CD14-positive monocyte (primary cell): ENCODE measurements around the gene TERT. TPM values are rescaled to one million over a fixed set of nuclear protein-coding genes. Genes with fewer than 3 reads are reported as not detected.

ENCODE experiments used
- DNase-seq, 3 donors: peaks; one replicate each; pipeline ENCODE4 v3.0.0-alpha.2; 2011 to 2022
- H2AFZ ChIP-seq: 2 replicates; pipeline ENCODE4 v1.6.0; 2012; ENCODE audit warnings: mild to moderate bottlenecking, low read depth, low read length, inconsistent platforms; ENCODE audit not compliant: insufficient read depth, poor library complexity, severe bottlenecking
- H3K27ac ChIP-seq, 2 donors: 1 replicate in 1 of 2; 2 replicates in 1 of 2; pipeline ENCODE4 v1.5.1; 2012 to 2013; ENCODE audit warnings: low read length in 2 of 2, control low read depth in 1 of 2, inconsistent platforms in 1 of 2, low read depth in 1 of 2, mild to moderate bottlenecking in 1 of 2
- H3K27me3 ChIP-seq, 2 donors: one replicate each; pipeline versions ENCODE4 v1.6.0 to v1.6.1; 2011 to 2013; ENCODE audit warnings: low read length in 2 of 2; ENCODE audit not compliant: control insufficient read depth in 2 of 2, insufficient read depth in 2 of 2
- H3K36me3 ChIP-seq, 2 donors: replicated peaks in 1 of 2; 1 replicate in 1 of 2; 2 replicates in 1 of 2; pipeline versions ENCODE4 v1.5.1 to v1.6.1; 2012 to 2013; ENCODE audit warnings: low read length in 2 of 2, control low read depth in 1 of 2, inconsistent platforms in 1 of 2, mild to moderate bottlenecking in 1 of 2; ENCODE audit not compliant: insufficient read depth in 2 of 2, control insufficient read depth in 1 of 2
- H3K4me1 ChIP-seq, 2 donors: 1 replicate in 1 of 2; 2 replicates in 1 of 2; pipeline versions ENCODE4 v1.5.1 to v1.6.1; 2012 to 2013; ENCODE audit warnings: low read length in 2 of 2, control low read depth in 1 of 2, inconsistent platforms in 1 of 2, mild to moderate bottlenecking in 1 of 2, moderate library complexity in 1 of 2; ENCODE audit not compliant: insufficient read depth in 2 of 2, control insufficient read depth in 1 of 2
- H3K4me2 ChIP-seq: replicated peaks from 2 replicates; pipeline ENCODE3; 2012; ENCODE audit warnings: low read length, moderate library complexity, mild to moderate bottlenecking; ENCODE audit not compliant: poor library complexity, severe bottlenecking; ENCODE audit errors: extremely low read depth
- H3K4me3 ChIP-seq, 3 experiments: fragments of 200-600 bp in 1 of 3; sonication (generic) in 1 of 3; replicated peaks in 1 of 3; 1 replicate in 2 of 3; 2 replicates in 1 of 3; pipeline ENCODE4 v1.5.1; 2011 to 2013; ENCODE audit warnings: low read length in 3 of 3, mild to moderate bottlenecking in 3 of 3, control low read depth in 2 of 3, low read depth in 2 of 3, inconsistent platforms in 1 of 3, moderate library complexity in 1 of 3
- H3K79me2 ChIP-seq: 2 replicates; pipeline ENCODE4 v1.6.0; 2012; ENCODE audit warnings: mild to moderate bottlenecking, control low read depth, inconsistent platforms, low read length, moderate library complexity; ENCODE audit not compliant: insufficient read depth
- H3K9ac ChIP-seq: 2 replicates; pipeline ENCODE4 v1.6.0; 2017; ENCODE audit warnings: low read length, mild to moderate bottlenecking; ENCODE audit not compliant: insufficient read depth, poor library complexity, severe bottlenecking
- H3K9me3 ChIP-seq, 2 donors: replicated peaks in 1 of 2; 1 replicate in 1 of 2; 2 replicates in 1 of 2; pipeline versions ENCODE4 v1.5.1 to v1.6.1; 2012 to 2013; ENCODE audit warnings: low read length in 2 of 2, control low read depth in 1 of 2; ENCODE audit not compliant: control insufficient read depth in 1 of 2, insufficient read depth in 1 of 2
- H4K20me1 ChIP-seq: 2 replicates; pipeline ENCODE4 v1.6.0; 2012; ENCODE audit warnings: mild to moderate bottlenecking, low read length, control low read depth, moderate library complexity; ENCODE audit not compliant: insufficient read depth
- H3K27ac Mint-ChIP-seq, 7 donors: one replicate each; pipeline ENCODE4 v1.8.0; 2020; ENCODE audit warnings: mild to moderate bottlenecking in 7 of 7, mixed read lengths in 7 of 7, moderate library complexity in 6 of 7, inconsistent platforms in 2 of 7
- H3K27me3 Mint-ChIP-seq, 3 donors: one replicate each; pipeline ENCODE4 v1.8.0; 2021 to 2022; ENCODE audit warnings: low read depth in 3 of 3, mild to moderate bottlenecking in 3 of 3, mixed read lengths in 3 of 3, moderate library complexity in 3 of 3, inconsistent platforms in 1 of 3
- H3K36me3 Mint-ChIP-seq, 2 donors: one replicate each; pipeline ENCODE4 v1.8.0; 2020; ENCODE audit warnings: mixed read lengths in 2 of 2, inconsistent platforms in 1 of 2, mild to moderate bottlenecking in 1 of 2
- H3K4me1 Mint-ChIP-seq: one replicate; pipeline ENCODE4 v1.8.0; 2020; ENCODE audit warnings: mild to moderate bottlenecking, mixed read lengths
- H3K4me3 Mint-ChIP-seq, 2 donors: one replicate each; pipeline ENCODE4 v1.8.0; 2020; ENCODE audit warnings: mild to moderate bottlenecking in 2 of 2, mixed read lengths in 2 of 2, moderate library complexity in 1 of 2
- H3K9me3 Mint-ChIP-seq, 7 donors: one replicate each; pipeline ENCODE4 v1.8.0; 2020 to 2022; ENCODE audit warnings: mixed read lengths in 7 of 7, mild to moderate bottlenecking in 6 of 7, moderate library complexity in 6 of 7, inconsistent platforms in 2 of 7
- CTCF ChIP-seq: fragments of 200-600 bp; IDR thresholded peaks from one replicate; pipeline ENCODE4 v1.8.0; 2022; ENCODE audit warnings: antibody characterized with exemption, mild to moderate bottlenecking
- WGBS: methylation state at CpG from one replicate; pipeline ENCODE4 v1.1.5; 2013; ENCODE audit warnings: missing lambda C conversion rate; ENCODE audit not compliant: insufficient coverage; 5-methylcytosine and 5-hydroxymethylcytosine counted together
- intact Hi-C, 2 donors: fragments of 100-400 bp; cut with micrococcal nuclease; formaldehyde crosslinking; loops; one replicate each; pipeline versions ENCODE4 v1.15.0 to v1.15.1; 2023
- polyA plus RNA-seq, 3 donors: library from polyadenylated mRNA; depleted of rRNA in 1 of 3; unstranded in 2 of 3; stranded (reverse) in 1 of 3; fragments of 300-500 nt in 2 of 3; fragments of >200 nt in 1 of 3; fragmentation: Illumina TruSeq in 2 of 3; gene quantifications; 1 replicate in 2 of 3; 2 replicates in 1 of 3; pipeline ENCODE4 v1.2.3, GENCODE V29; 2012 to 2021

Gene TERT
- polyA plus RNA-seq, 3 donors: not detected

GRCh38 chr5:1209896-1210776 is 84.7 kb downstream of the TERT start:
- Histone ChIP-seq H3K27ac (no peak overlapping the region), H3K4me2 (no peak overlapping the region), H3K9ac (no peak overlapping the region), H3K9me3 (no peaks in the 10 kb centered on the region), H2AFZ (no peak overlapping the region), H3K36me3 (no peaks in the 10 kb centered on the region), H3K4me1 (no peaks in the 10 kb centered on the region), H4K20me1 (no peaks in the 10 kb centered on the region), H3K27me3 (no peaks in the 10 kb centered on the region), H3K4me3 (no peak overlapping the region), H3K79me2 (no peaks in the 10 kb centered on the region)
- DNase-seq: no peak
- intact Hi-C loops: no loop called here
- no peaks in the 10 kb centered on the region for H3K4me1 Mint-ChIP-seq
- TF ChIP-seq CTCF: no peak
- no peaks in the 10 kb centered on the region for H3K36me3 Mint-ChIP-seq
- H3K27me3 Mint-ChIP-seq: peaks cover 2 to 11% (median 4%) of the 10 kb centered on the region in 3 donors
- H3K9me3 Mint-ChIP-seq: peaks cover 0 to 6% (median 0%) of the 10 kb centered on the region in 7 donors
- H3K4me3 Mint-ChIP-seq: no peak overlapping the region
- WGBS: 89% methylated on average over 15 of the region's 21 CpGs
- H3K27ac Mint-ChIP-seq: no peak overlapping the region

GRCh38 chr5:1209489-1209852 is 85.4 kb downstream of the TERT start:
- Histone ChIP-seq H3K27ac (no peak overlapping the region), H3K4me2 (no peak overlapping the region), H2AFZ (no peak overlapping the region), H3K4me1 (no peaks in the 10 kb centered on the region), H3K27me3 (no peaks in the 10 kb centered on the region), H3K36me3 (no peaks in the 10 kb centered on the region), H3K79me2 (no peaks in the 10 kb centered on the region), H4K20me1 (no peaks in the 10 kb centered on the region), H3K9me3 (no peaks in the 10 kb centered on the region), H3K4me3 (no peak overlapping the region), H3K9ac (no peak overlapping the region)
- no peak overlapping the region for H3K4me3 Mint-ChIP-seq
- H3K9me3 Mint-ChIP-seq: peaks cover 0 to 6% (median 0%) of the 10 kb centered on the region in 7 donors
- WGBS: 88% methylated on average over 2 of the region's 2 CpGs
- DNase-seq: no peak
- no peaks in the 10 kb centered on the region for H3K4me1 Mint-ChIP-seq
- intact Hi-C loops: no loop called here
- no peak for TF ChIP-seq CTCF
- peaks cover 3 to 11% (median 4%) of the 10 kb centered on the region in 3 donors for H3K27me3 Mint-ChIP-seq
- no peaks in the 10 kb centered on the region for H3K36me3 Mint-ChIP-seq
- no peak overlapping the region for H3K27ac Mint-ChIP-seq
